ENCODE measurements around the gene SYNPO2L. TPM values are rescaled to one million over a fixed set of nuclear protein-coding genes. Genes with fewer than 3 reads are reported as not detected.

SYNPO2L gene
- total and polyA plus RNA-seq, 9 of the 15 experiments (the other 6 are each of a cell fraction or from before 2014, with no cell fraction given), result 0.03 to 0.07 TPM; not detected in 7

- TF ChIP-seq PCBP1 (IDR thresholded peaks at IDR 0.05; ENCODE audit: low read depth, low read length, poor library complexity, severe bottlenecking) (no peak), ARID4B (CRISPR knock-in tag; IDR thresholded peaks at IDR 0.05) (peak; percentile 92), FUS (optimal IDR thresholded peaks at IDR 0.05; ENCODE audit: low read depth, low read length) (no peak), ZNF57 (CRISPR knock-in tag; IDR thresholded peaks at IDR 0.05) (0 out of 2 replicates have a peak, but pooled peaks have one; percentile 29), IRF2 (CRISPR knock-in tag; IDR thresholded peaks at IDR 0.05) (no peak), RUNX1 (IDR thresholded peaks at IDR 0.05; ENCODE audit: low read depth) (no peak), NFIC (IDR thresholded peaks at IDR 0.05) (peak; percentile 78), RNF2 (IDR thresholded peaks at IDR 0.05) (peak; percentile 59; the same call in 1 of the 2 replicates), ZFPM2 (CRISPR knock-in tag; IDR thresholded peaks at IDR 0.05) (no peak), BHLHE40 (IDR thresholded peaks at IDR 0.05; ENCODE audit: low read length) (no peak), PTBP1 (IDR thresholded peaks at IDR 0.05; ENCODE audit: low read depth, low read length) (no peak), MAFK (IDR thresholded peaks at IDR 0.05; ENCODE audit: low read length) (no peak), ZNF695 (CRISPR knock-in tag; IDR thresholded peaks at IDR 0.05) (no peak), MYBL2 (IDR thresholded peaks at IDR 0.05; ENCODE audit: low read depth) (no peak), MYBL2 (CRISPR knock-in tag; IDR thresholded peaks at IDR 0.05; ENCODE audit: borderline replicate concordance) (no peak), ZC3H4 (CRISPR knock-in tag; IDR thresholded peaks at IDR 0.05; ENCODE audit: borderline replicate concordance) (no peak), ZNF445 (CRISPR knock-in tag; IDR thresholded peaks at IDR 0.05; ENCODE audit: low read depth) (no peak), MEIS2 (IDR thresholded peaks at IDR 0.05; ENCODE audit: partially characterized antibody) (no peak), KAT2B (IDR thresholded peaks at IDR 0.05; ENCODE audit: low read depth, low read length) (no peak), ERF (CRISPR knock-in tag; IDR thresholded peaks at IDR 0.05) (0 out of 2 replicates have a peak, but pooled peaks have one; percentile 32), SLC30A9 (CRISPR knock-in tag; IDR thresholded peaks at IDR 0.05) (no peak), ZZZ3 (IDR thresholded peaks at IDR 0.05) (no peak)
- TF ChIP-seq, protein P1, sequence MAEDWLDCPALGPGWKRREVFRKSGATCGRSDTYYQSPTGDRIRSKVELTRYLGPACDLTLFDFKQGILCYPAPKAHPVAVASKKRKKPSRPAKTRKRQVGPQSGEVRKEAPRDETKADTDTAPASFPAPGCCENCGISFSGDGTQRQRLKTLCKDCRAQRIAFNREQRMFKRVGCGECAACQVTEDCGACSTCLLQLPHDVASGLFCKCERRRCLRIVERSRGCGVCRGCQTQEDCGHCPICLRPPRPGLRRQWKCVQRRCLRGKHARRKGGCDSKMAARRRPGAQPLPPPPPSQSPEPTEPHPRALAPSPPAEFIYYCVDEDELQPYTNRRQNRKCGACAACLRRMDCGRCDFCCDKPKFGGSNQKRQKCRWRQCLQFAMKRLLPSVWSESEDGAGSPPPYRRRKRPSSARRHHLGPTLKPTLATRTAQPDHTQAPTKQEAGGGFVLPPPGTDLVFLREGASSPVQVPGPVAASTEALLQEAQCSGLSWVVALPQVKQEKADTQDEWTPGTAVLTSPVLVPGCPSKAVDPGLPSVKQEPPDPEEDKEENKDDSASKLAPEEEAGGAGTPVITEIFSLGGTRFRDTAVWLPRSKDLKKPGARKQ (CRISPR knock-in tag; IDR thresholded peaks at IDR 0.05), result no peak
- TF ChIP-seq, protein P2, sequence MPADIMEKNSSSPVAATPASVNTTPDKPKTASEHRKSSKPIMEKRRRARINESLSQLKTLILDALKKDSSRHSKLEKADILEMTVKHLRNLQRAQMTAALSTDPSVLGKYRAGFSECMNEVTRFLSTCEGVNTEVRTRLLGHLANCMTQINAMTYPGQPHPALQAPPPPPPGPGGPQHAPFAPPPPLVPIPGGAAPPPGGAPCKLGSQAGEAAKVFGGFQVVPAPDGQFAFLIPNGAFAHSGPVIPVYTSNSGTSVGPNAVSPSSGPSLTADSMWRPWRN (IDR thresholded peaks at IDR 0.05; ENCODE audit: low read depth), result no peak
Observed at GRCh38 chr10:73625884-73626752, 29.7 kb downstream of the SYNPO2L start (continued).
